ENCODE measurements around the gene CCL3. TPM values are rescaled to one million over a fixed set of nuclear protein-coding genes. Genes with fewer than 3 reads are reported as not detected.

Gene CCL3
- not detected in 2 replicates for total RNA-seq (2022)
- not detected for Bru-seq, nascent RNA
- not detected for BruChase-seq, experiment 1, labeled RNA remaining after a 6-hour chase
- BruChase-seq, experiment 2, labeled RNA remaining after a 2-hour chase: not detected
- long read RNA-seq: 0 reads

DNA sequence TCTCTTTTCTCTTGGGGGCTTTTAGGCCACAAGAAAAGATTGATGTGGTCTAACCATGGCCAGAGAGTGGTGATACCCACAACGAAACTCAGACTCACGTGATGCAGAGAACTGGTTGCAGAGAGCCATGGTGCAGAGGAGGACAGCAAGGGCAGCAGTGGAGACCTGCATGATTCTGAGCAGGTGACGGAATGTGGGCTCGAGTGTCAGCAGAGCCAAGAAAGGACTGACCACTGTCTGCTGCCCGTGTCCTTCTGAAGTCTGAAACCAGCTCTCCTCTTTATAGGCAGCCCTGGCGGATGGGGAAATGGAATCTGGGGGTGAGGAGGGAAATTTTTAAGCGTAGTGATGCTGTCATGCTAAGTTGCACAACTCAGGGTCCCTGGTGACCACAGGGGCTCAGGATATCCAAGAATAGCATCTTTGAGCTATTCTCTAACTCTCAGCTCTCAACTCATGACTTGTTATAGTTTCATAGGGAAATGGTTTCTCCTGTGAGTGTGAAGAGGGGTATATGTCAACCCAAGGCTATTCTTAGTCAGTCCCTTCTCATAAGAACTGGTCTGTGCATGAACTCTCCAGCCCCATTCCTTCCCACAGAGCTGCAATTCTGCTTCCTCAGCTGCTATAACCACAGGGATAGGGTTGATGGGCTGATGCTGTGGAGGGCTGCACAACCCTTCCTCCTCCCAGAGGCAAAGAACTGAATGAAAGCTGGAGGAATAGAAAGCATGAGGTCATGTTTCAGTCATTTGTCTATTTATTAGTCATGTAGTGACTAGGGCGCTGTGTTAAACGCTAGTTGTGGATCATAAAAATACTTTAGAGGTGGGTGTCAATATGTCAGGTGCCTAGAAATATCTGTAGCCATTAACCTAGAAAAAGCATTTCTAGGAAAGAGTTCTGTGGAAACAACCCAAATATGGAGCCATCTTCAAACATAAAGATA, at the start of gene CCL3:
TSS of gene CCL3 (minus strand) at position 256 of the 949 bp plus-strand sequence. CDS start at position 171, 85 bp downstream.
- Mint-ChIP-seq H3K4me3 (ENCODE audit: low read depth, unreplicated experiment) (no peak within 1 kb of the TSS), H3K27ac (ENCODE audit: unreplicated experiment) (no peak within 1 kb of the TSS), H3K36me3 (ENCODE audit: insufficient read depth, unreplicated experiment) (no peaks in the 10 kb centered on the region), H3K27me3 (ENCODE audit: unreplicated experiment) (peaks cover 77% of the 10 kb centered on the region), H3K9me3 (ENCODE audit: low read depth, unreplicated experiment) (no peaks in the 10 kb centered on the region), H3K4me1 (ENCODE audit: low read depth, unreplicated experiment) (no peaks in the 10 kb centered on the region)
- no peak for DNase-seq
- BruUV-seq (replicated peaks): no TSS peak
- CTCF ChIA-PET: no interaction called here
- TF ChIP-seq, protein P1, sequence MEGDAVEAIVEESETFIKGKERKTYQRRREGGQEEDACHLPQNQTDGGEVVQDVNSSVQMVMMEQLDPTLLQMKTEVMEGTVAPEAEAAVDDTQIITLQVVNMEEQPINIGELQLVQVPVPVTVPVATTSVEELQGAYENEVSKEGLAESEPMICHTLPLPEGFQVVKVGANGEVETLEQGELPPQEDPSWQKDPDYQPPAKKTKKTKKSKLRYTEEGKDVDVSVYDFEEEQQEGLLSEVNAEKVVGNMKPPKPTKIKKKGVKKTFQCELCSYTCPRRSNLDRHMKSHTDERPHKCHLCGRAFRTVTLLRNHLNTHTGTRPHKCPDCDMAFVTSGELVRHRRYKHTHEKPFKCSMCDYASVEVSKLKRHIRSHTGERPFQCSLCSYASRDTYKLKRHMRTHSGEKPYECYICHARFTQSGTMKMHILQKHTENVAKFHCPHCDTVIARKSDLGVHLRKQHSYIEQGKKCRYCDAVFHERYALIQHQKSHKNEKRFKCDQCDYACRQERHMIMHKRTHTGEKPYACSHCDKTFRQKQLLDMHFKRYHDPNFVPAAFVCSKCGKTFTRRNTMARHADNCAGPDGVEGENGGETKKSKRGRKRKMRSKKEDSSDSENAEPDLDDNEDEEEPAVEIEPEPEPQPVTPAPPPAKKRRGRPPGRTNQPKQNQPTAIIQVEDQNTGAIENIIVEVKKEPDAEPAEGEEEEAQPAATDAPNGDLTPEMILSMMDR (IDR thresholded peaks at IDR 0.05; ENCODE audit: unreplicated experiment): no peak
- intact Hi-C loops (cut with micrococcal nuclease; ENCODE audit: unreplicated experiment): no loop called here

DNA sequence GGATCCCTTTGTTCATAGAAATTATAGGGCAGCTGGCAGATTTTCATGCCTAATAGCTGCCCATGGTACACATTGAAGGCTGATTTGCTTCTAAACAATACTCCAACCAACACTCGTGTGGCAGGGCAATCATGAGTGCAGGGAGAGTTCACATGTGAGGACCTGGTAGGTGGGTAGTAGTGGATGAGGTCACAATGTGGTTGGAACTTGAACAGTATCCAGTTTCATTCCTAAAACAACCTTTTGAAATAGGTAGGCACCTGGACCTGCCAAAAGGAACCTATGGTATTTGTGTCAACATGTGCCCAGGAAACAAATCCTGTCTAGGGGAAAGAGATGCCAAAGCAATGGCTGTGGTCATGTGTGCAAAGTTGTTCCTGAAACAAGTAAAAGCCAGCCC, 46.5 kb upstream of the CCL3 start:
- Mint-ChIP-seq H3K27me3 (ENCODE audit: unreplicated experiment) (peaks cover 76% of the 10 kb centered on the region), H3K4me3 (ENCODE audit: low read depth, unreplicated experiment) (no peak overlapping the region), H3K9me3 (ENCODE audit: low read depth, unreplicated experiment) (no peaks in the 10 kb centered on the region), H3K4me1 (ENCODE audit: low read depth, unreplicated experiment) (no peaks in the 10 kb centered on the region), H3K36me3 (ENCODE audit: insufficient read depth, unreplicated experiment) (no peaks in the 10 kb centered on the region), H3K27ac (ENCODE audit: unreplicated experiment) (no peak overlapping the region)
- no TSS peak for BruUV-seq (replicated peaks)
- TF ChIP-seq, protein P1 (IDR thresholded peaks at IDR 0.05; ENCODE audit: unreplicated experiment): no peak
- CTCF ChIA-PET: no interaction called here
- intact Hi-C loops (cut with micrococcal nuclease; ENCODE audit: unreplicated experiment): no loop called here
- DNase-seq: no peak

DNA sequence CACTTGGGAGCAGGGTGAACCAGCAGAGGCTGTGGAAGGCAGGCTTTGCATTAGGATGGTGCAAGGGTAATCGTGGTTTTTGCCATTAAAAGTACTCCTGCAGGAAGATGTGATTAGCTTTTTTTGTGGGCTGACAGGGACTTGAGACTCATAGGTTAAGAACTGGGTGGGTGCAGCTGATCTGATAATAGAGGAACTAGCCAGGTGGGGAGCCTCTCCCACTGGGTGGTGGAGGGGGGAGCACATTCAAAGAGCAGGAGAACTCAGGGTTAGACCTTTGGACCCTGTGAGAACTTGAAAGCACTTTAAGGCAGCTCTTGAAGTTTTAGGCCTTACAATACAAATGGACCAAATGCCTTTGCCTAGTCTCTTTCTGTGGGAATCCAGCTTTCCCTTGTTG, 46.1 kb upstream of the CCL3 start:
- no peaks in the 10 kb centered on the region for H3K4me1 Mint-ChIP-seq (ENCODE audit: low read depth, unreplicated experiment)

DNA sequence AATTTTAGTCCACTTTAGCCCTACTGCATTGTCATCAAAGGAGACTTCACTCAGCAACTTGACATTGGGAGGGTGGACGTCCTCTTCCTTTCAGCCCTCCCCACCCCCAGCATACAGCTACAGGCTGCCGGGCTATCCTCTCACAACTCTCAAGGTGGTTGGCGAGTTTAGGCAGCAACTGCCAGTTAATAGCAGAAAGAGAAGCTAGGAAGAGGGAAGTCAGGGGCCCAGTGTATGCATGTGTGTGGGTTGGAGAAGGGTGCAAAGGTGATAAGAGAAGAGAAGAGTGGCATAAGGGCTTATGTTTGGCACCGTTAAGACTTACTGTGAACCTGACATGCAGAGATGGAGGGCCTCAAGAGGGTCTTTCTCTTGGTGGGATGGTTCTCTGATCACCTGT, 45.5 kb upstream of the CCL3 start:
- Mint-ChIP-seq H3K9me3 (ENCODE audit: low read depth, unreplicated experiment) (no peaks in the 10 kb centered on the region), H3K36me3 (ENCODE audit: insufficient read depth, unreplicated experiment) (no peaks in the 10 kb centered on the region), H3K27ac (ENCODE audit: unreplicated experiment) (no peak overlapping the region), H3K4me1 (ENCODE audit: low read depth, unreplicated experiment) (no peaks in the 10 kb centered on the region), H3K4me3 (ENCODE audit: low read depth, unreplicated experiment) (no peak overlapping the region), H3K27me3 (ENCODE audit: unreplicated experiment) (peaks cover 73% of the 10 kb centered on the region)
- TF ChIP-seq, protein P1 (IDR thresholded peaks at IDR 0.05; ENCODE audit: unreplicated experiment): no peak
- CTCF ChIA-PET: no interaction called here
- DNase-seq: no peak
- no TSS peak for BruUV-seq (replicated peaks)
- intact Hi-C loops (cut with micrococcal nuclease; ENCODE audit: unreplicated experiment): no loop called here

More for the DNA sequence above, 46.1 kb upstream of the CCL3 start:
- intact Hi-C loops (cut with micrococcal nuclease; ENCODE audit: unreplicated experiment): no loop called here
- no TSS peak for BruUV-seq (replicated peaks)
- TF ChIP-seq, protein P1 (IDR thresholded peaks at IDR 0.05; ENCODE audit: unreplicated experiment): no peak
- CTCF ChIA-PET: no interaction called here
- Mint-ChIP-seq H3K27me3 (ENCODE audit: unreplicated experiment) (peaks cover 74% of the 10 kb centered on the region), H3K4me3 (ENCODE audit: low read depth, unreplicated experiment) (no peak overlapping the region), H3K9me3 (ENCODE audit: low read depth, unreplicated experiment) (no peaks in the 10 kb centered on the region), H3K36me3 (ENCODE audit: insufficient read depth, unreplicated experiment) (no peaks in the 10 kb centered on the region), H3K27ac (ENCODE audit: unreplicated experiment) (no peak overlapping the region)
- no peak for DNase-seq
